ENCODE data around the gene NUDT4.

- TF ChIP-seq CTCF (conservative IDR thresholded peaks at IDR 0.05), result no peak
- no peak for TF ChIP-seq EZH2 (IDR thresholded peaks at IDR 0.05; ENCODE audit: low read depth)
These were observed 78.4 kb downstream of the NUDT4 start for GRCh38 chr12:93456077-93456476.

All from PC-9 (cell line).